HL-60/S4 treated with retinoic acid at 250 ng/mL for 4 days and 3 days (cell line): ENCODE measurements around the gene TSPAN18.

ENCODE experiments used
- in situ Hi-C: fragments of 300-500 bp; cut with MboI; formaldehyde crosslinking; loops from 2 replicates; pipeline ENCODE4 v1.7.0; 2022; ENCODE audit warnings: low sequenced_read_pairs

The TSPAN18 gene

GRCh38 chr11:44758983-44759382 is 32.2 kb downstream of the TSPAN18 start:
- in situ Hi-C loops, result no loop called here

GRCh38 chr11:44759743-44760476 is 33.1 kb downstream of the TSPAN18 start:
- in situ Hi-C loops, result no loop called here

- in situ Hi-C loops, result no loop called here
These were observed 33.7 kb downstream of the TSPAN18 start for GRCh38 chr11:44760477-44760872.

- in situ Hi-C loops, result no loop called here
These were observed 34.3 kb downstream of the TSPAN18 start for GRCh38 chr11:44760917-44761550.

GRCh38 chr11:44761551-44761961 is 34.8 kb downstream of the TSPAN18 start:
- in situ Hi-C loops, result no loop called here

GRCh38 chr11:44763121-44763820 is 36.5 kb downstream of the TSPAN18 start:
- in situ Hi-C loops, result no loop called here

GRCh38 chr11:44764583-44764982 is 37.8 kb downstream of the TSPAN18 start:
- in situ Hi-C loops, result no loop called here

GRCh38 chr11:44765026-44765595 is 38.3 kb downstream of the TSPAN18 start:
- in situ Hi-C loops, result no loop called here

GRCh38 chr11:44765676-44766075 is 38.9 kb downstream of the TSPAN18 start:
- in situ Hi-C loops, result no loop called here

GRCh38 chr11:44766112-44766971 is 39.6 kb downstream of the TSPAN18 start:
- in situ Hi-C loops, result no loop called here

GRCh38 chr11:44766972-44767278 is 40.2 kb downstream of the TSPAN18 start:
- in situ Hi-C loops, result no loop called here

- in situ Hi-C loops, result no loop called here
These were observed 40.7 kb downstream of the TSPAN18 start for GRCh38 chr11:44767421-44767820.

GRCh38 chr11:44770401-44770800 is 43.6 kb downstream of the TSPAN18 start:
- in situ Hi-C loops, result no loop called here

GRCh38 chr11:44771252-44771734 is 44.5 kb downstream of the TSPAN18 start:
- in situ Hi-C loops, result no loop called here

- in situ Hi-C loops, result no loop called here
These were observed 45.1 kb downstream of the TSPAN18 start for GRCh38 chr11:44771841-44772240.

GRCh38 chr11:44773351-44773965 is 46.7 kb downstream of the TSPAN18 start:
- in situ Hi-C loops, result no loop called here

- in situ Hi-C loops, result no loop called here
These were observed 47.3 kb downstream of the TSPAN18 start for GRCh38 chr11:44774108-44774507.

GRCh38 chr11:44774731-44775130 is 48.0 kb downstream of the TSPAN18 start:
- in situ Hi-C loops, result no loop called here

GRCh38 chr11:44775366-44775984 is 48.7 kb downstream of the TSPAN18 start:
- in situ Hi-C loops, result no loop called here

GRCh38 chr11:44775985-44776446 is 49.3 kb downstream of the TSPAN18 start:
- in situ Hi-C loops, result no loop called here
